ENCODE measurements around the gene AP4B1.

Gene AP4B1

GRCh38 chr1:113899111-113899510, 5.5 kb downstream of the AP4B1 start:
- no peak for TF ChIP-seq CTCF (IDR thresholded peaks at IDR 0.05)

- TF ChIP-seq CTCF (IDR thresholded peaks at IDR 0.05), result no peak
These were observed 6.3 kb downstream of the AP4B1 start for GRCh38 chr1:113898241-113898814.

DNA sequence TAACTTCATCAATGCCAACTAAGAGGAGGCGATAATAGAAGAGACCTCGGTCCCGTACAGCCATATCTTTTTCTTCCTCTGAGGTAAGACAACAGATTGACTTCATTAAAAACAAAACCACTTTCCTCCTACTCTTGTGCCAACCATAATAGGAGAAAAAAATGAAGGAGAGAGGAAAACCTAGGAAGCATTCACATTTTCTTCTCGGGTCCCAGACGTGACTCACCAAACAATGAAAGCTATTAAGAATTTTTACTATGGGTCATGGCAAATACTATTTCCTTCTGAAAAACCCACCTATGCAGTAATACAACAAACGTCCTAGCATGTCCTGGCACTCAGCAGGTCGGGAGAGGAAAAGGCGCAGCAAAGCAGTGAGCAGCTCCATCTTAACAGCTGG, 8.6 kb downstream of the AP4B1 start:
- no peak for TF ChIP-seq CTCF (IDR thresholded peaks at IDR 0.05)

GRCh38 chr1:113895098-113895497, 9.5 kb downstream of the AP4B1 start:
- no peak for TF ChIP-seq CTCF (IDR thresholded peaks at IDR 0.05)

DNA sequence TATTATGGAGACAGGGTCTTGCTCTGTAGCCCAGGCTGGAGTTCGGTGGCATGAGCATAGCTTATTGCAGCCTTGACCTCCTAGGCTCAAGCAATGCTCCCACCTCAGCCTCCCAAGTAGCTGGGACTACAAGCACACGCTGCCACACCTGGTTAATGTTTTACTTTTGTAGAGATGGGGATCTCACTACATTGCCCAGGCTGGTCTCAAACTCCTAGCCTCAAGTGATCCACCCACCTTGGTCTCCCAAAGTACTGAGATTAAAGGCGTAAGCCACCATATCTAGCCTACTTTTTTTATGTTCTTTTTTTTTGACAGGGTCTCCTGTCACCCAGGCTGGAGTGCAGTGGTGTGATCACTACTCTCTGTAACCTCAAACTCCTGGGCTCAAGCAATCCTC, 11.3 kb downstream of the AP4B1 start:
- no peak for TF ChIP-seq CTCF (IDR thresholded peaks at IDR 0.05)

DNA sequence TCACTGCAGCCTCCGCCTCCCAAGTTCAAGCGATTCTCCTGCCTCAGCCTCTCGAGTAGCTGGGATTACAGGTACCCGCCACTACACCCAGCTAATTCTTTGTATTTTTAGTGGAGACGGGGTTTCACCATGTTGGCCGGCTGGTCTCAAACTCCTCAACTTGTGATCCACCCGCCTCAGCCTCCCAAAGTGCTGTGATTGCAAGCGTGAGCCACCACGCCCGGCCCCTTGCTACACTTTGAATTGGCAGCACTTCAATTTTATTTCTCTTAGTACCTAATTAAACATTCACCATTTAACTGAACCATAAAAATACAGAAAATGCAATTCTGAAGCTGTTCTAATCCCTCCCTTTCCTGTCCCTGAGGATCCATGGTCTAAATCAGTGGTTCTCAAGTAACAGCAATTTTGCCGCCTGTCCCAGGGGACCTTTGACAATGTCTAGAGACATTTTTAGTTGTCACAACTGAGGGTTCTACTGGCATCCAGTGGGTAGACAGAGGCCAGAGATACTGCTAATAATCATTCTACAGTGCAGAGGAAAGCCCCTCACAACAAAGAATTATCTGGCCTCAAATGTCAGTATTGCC, 12.9 kb downstream of the AP4B1 start:
- TF ChIP-seq CTCF (IDR thresholded peaks at IDR 0.05), result no peak

- no peak for TF ChIP-seq CTCF (IDR thresholded peaks at IDR 0.05)
These were observed 13.8 kb downstream of the AP4B1 start for GRCh38 chr1:113890816-113891215.
